ENCODE measurements around the gene KLHDC10.

DNA sequence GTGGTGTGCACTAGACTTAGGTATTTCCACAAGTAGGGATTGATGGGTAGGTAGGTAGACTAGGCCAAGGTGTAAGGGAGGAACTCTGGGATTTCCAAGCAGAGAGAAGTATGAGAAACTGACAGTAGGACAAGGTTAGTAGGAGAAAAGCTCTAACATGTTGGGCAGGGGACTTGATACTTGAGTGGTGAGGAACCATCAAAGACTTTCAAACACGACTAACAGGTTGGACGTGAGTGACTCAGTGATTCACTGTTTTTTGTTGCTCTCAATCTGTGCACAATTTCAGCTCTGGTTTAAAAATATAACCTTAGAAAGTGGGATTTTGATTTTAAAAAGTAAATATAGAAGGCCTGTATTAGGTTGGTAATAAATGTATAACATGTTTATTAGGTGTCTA, 44.4 kb downstream of the KLHDC10 start:
- TF ChIP-seq, protein P1, sequence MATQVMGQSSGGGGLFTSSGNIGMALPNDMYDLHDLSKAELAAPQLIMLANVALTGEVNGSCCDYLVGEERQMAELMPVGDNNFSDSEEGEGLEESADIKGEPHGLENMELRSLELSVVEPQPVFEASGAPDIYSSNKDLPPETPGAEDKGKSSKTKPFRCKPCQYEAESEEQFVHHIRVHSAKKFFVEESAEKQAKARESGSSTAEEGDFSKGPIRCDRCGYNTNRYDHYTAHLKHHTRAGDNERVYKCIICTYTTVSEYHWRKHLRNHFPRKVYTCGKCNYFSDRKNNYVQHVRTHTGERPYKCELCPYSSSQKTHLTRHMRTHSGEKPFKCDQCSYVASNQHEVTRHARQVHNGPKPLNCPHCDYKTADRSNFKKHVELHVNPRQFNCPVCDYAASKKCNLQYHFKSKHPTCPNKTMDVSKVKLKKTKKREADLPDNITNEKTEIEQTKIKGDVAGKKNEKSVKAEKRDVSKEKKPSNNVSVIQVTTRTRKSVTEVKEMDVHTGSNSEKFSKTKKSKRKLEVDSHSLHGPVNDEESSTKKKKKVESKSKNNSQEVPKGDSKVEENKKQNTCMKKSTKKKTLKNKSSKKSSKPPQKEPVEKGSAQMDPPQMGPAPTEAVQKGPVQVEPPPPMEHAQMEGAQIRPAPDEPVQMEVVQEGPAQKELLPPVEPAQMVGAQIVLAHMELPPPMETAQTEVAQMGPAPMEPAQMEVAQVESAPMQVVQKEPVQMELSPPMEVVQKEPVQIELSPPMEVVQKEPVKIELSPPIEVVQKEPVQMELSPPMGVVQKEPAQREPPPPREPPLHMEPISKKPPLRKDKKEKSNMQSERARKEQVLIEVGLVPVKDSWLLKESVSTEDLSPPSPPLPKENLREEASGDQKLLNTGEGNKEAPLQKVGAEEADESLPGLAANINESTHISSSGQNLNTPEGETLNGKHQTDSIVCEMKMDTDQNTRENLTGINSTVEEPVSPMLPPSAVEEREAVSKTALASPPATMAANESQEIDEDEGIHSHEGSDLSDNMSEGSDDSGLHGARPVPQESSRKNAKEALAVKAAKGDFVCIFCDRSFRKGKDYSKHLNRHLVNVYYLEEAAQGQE (IDR thresholded peaks at IDR 0.05; ENCODE audit: insufficient read depth in 1 of 2, low read depth in 2 of 2, low read length in 2 of 2), result no peak
- TF ChIP-seq POLR2AphosphoS5 (IDR thresholded peaks at IDR 0.05; ENCODE audit: low read depth, low read length) (no peak), SIN3A (IDR thresholded peaks at IDR 0.05; ENCODE audit: borderline replicate concordance, insufficient read depth, low read length) (no peak), TAF1 (IDR thresholded peaks at IDR 0.05; ENCODE audit: borderline replicate concordance, insufficient read depth, low read length) (no peak), FOXP2 (optimal IDR thresholded peaks at IDR 0.05; ENCODE audit: borderline replicate concordance, extremely low read depth, extremely low read length, insufficient read depth) (no peak)
